NCI-H524 treated with DMSO at 0.1 percent for 48 hours (cell line): ENCODE results near the gene AGFG1.
"Not testable (repeated sequence)": the region's sequence is repeated elsewhere in the genome, so short reads cannot be mapped to it uniquely, and the experiment has no call there.

Source experiments
- DNase-seq: peaks from one replicate; lab custom pipeline; 2025; lab: John Stamatoyannopoulos, UW

Gene AGFG1

DNA sequence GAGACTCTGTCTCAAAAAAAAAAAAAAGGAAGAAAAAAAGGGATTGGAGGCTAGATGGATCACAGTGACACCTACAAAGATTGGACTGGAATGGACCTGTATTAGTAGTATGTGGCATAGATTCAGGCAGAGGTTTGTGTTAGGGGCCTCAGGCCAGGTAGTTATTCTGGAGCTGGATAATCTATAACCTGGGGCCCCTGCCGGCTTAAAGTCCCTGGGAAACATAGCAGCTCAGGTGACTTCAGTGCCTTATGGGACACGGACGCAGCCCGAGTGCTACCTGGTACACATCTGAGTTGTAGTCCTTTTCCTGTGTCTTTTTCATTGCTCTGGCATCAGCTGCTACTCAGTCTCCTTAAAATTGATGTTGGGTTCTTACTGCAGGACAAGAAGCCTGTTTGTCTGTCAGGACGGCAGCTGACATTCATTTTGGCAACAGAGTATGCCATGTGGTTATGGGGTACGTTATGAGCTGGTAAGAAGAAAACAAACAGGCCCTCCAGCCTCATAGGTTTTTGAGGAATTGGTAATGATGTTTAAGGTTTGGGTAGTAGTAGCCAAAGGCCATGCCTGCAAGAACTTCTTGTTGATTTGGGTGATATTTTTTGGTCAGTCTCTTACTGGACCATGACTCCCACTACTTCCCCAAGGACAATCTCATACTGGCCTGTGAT is 27.8 kb downstream of the AGFG1 start:
- DNase-seq: no peak

DNA sequence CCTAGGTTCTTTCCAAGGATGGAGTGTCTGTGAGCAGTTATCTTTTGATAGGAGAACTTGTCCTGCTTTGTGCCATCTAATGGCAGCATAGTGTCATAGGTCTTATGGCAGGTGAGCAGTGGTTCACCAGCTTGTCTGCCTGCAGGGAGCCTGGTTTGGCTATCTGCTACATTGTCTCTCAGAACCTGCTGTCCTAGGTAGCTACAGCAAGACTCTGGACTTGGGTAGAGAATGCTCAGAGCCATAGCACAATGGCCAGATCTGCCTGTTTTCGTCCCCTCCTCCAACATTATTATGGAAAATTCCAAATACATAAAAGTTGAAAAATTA is 28.3 kb downstream of the AGFG1 start:
- DNase-seq: no peak

DNA sequence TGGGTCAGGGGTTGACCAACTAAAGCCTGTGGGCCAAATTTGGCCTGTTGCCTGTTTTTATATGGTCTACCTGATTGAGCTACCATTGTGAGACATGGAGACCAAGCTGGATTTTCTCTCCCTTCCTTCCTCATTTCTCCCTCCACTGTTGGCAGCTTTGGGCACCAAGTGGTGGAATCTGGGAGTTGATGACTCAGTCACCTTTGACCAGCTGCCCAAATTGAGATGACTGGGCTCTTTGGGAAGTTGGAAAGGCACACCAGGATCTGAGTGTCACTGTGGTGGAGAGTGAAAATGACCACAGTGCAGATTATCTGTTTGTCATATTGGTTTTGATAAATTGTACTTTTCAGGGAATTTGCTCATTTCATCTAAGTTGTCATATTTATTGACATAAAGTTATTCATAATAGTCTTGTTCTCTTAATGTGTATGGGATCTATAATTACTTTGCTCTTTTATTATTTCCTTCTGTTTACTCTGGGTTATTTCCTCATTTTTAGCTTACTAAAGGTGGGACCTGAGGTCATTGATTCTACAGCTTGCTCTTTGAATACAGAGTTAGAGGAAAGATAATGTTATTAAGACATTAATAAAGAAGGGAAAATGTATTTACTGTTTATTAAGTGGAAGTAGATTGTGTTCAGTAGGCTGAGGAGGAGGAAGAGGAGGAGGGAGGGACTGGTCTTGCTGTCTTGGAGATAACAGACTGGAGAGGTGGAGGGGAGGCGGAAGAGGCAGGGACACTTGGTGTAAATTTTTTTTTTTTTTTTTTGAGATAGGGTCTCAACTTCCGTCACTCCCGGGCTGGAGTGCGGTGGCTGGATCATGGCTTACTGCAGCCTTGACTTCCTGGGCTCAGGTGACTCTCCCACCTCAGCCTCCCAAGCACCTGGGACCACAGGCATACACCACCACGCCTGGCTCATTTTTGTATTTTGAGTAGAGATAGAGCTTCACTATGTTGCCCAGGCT is 31.8 kb downstream of the AGFG1 start:
- no peak for DNase-seq

DNA sequence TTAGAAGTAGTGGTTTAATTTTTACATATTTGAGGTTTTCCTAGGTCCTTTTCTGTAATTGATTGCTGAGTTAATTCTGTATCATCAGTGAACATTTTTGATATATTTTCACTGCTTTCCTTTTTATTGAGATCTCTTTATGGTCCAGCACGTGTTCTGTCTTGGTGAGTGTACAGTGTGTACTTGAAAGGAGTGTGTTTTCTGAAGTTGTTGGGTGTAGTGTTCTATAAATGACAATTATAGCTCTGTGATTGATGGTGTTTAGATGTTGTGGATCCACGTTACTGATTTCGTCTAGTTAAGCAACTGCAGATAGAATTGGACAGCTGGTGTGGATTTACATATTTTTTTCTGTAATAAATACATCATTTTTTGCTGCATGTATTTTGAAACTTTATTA is 32.7 kb downstream of the AGFG1 start:
- no peak for DNase-seq

DNA sequence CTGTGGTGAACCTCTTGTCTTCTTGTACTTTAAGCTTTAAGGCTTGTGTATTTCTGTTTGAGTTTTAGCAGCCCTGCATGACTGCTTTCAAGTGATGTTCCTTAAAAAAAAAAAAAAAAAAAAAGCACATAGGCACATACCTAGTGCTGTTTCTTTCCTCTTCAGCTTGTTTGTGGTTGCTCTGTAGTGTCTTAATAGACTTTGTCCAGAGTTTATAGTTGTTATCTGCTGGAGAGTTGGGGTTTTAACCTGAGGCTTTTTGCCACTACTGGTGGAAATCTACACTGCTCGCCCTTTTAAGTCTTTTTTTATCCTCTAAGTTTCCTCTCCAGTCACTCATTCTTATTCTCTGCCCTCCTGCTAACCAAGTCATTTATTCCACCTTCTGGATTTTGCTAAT is 34.5 kb downstream of the AGFG1 start:
- no peak for DNase-seq

DNA sequence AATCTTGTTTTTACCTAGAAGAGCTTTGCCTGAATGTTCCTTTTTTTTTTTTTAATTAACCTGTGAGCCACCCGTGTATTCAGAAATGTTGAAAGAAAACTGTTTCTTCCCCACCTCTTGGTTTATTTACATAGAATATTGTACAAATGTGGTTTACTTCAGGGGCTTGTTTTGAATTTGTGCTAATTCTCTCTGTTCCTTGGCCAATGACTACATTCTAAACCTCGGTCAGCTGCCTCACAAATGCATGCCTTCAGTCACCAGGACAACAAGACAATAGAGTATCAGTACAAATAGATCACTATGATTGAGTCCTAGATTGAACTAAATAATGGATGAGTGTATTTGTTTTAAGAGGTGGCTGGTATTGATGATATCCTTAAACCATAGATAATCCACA is 36.0 kb downstream of the AGFG1 start:
- no peak for DNase-seq

DNA sequence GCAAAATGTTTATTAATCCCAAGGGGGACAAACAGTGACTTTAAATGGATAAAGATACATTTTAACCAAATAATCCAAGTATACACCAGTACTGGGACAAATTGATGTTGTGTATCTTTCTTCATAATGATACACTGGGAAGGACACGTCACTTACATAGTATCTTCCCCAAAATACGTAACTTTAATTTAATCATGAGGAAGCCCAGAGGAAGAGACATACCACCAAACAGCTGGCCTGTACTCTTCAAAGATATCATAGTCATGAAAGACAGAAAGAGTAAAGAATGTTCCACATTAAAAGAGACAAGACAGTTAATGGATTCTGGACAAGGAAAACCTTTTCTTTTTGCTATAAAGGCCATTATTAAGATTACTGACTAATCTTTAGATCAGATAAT is 37.1 kb downstream of the AGFG1 start:
- DNase-seq: no peak

DNA sequence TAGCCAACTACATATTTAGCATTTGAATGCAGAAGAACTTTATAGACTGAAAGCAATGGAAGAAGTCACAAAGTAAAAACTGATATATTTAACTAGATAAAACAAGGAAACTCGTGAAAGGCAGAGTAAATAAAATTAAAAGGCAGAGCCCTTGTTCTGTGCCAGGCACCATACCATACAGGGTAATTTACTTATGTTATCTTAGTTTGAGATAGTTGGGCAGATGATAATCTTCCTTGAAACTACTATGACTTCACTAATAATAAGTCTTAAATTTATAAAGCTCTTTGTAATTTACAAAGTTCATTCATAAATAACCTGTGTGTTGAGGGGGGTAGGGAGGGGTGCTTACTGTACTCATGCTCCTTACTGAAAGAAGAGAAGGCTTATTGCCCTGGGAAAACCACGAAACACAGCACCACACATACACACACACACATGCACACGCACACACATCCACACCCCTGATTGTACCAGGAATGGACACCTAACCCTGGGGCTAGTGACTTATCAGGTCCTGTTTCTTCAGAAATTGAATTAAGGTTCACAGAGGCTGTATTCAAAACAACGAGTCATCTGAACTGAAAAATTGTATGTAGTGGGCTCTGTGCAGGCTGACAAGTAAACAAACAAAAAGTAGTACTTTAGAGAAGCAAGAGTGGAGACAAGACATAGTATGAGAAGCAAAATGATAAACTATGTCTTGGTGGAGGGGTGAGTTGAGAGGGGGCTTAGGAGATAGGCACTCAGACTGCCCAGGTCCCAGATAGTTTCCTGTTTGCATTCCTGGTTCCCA is 38.1 kb downstream of the AGFG1 start:
- no peak for DNase-seq

DNA sequence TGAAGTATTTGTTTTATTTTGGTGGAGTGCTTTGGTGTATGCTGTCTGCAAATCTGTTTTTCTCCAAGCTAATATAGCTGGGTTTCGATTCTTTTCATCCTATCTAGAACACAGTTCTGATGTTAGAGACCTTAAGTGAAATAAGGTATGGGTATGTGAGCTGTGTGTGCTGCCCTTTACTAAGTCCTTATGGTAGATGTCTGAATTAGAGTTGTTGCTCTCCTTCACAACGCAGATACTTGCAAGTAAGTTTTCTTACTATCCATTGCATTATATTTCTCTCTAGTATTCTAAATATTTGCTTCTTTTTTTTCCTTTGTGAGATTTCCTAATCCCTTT is 38.6 kb downstream of the AGFG1 start:
- DNase-seq: no peak

DNA sequence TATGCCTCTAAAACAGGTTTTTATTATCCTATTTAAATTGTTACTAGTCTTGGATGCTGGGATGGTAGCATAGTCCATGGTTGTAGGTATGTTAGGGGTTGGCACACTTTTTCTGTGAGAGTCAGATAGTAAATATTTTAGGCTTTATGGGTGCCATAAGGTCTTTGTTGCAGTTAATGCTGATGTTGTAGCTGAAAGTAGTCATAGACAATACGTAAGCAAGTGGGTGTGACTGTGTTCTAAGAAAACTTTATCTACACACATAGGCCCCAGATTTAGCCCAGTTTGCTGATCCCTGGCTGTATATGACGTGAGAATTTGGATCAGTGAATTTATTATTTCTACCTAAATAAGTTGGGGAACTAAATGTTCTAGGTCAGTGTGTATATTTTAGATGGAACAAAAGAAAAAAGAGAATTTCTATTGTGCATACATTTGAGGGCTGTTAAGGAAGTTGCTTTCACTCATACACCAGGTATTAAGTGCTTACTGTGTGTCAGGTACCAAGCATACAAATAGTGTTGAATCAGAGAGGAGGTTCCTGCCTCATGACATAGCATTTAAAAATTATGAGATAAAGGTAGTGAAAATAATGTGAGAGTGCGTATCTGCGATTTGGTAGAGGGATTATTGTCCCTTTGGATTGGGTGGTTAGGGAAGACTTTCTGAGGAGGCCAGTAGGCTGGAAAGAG is 39.4 kb downstream of the AGFG1 start:
- no peak for DNase-seq

DNA sequence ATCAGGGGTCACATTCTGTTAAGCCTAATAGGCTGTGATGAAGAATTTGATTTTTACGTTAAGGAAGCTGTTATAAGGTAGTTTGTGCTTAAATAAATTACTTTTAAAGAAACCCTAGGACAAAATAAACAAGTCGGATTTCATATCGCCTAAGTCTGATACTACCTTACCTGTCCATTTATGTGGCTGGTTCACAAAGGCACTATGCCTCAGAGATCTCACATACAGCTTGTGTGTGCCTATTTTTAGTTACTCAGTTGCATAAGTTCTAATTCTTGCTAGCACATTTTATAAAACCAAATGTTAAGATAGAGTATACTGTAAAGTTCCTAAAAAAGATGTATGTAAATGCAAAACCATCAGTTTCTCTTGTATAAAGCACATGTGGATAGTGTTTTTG is 40.0 kb downstream of the AGFG1 start:
- no peak for DNase-seq

DNA sequence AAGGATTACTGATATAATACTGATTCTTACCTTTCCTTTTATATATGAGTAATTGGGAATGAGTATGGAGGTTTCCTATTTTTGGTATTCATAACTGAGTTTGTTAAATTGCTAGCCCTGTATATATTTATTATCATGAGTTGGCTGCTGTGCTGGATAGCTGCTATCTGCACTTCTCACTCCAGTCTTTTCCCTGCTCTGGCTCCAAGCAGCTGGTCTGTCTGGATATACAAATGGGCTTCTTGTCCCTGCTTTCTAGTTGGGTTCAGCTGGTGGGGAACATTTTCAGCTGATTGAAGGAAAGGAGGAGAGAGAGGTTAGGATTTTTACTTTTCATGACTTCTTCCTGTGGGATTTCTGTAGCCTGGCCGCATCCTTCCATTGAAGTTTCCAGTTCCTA is 41.2 kb downstream of the AGFG1 start:
- DNase-seq: no peak

DNA sequence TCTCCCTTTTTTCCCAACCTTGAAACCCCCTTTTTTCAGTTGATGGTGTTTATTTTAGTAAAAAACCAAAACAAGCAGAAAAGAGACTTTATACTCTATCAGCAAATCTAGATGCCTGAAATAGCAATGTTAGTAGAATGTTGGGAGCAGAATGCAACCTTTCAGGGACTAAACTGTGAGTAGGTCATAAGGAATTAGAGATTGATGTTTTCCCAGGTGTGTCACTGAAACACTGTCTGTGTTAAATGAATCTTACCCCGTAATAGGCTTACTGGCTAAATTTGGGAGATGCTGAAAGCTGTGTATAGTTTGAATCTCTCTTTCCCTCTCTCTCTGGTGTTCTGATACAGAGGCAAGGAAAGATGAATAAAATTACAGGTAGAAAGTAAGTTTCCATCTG is 43.8 kb downstream of the AGFG1 start:
- no peak for DNase-seq

DNA sequence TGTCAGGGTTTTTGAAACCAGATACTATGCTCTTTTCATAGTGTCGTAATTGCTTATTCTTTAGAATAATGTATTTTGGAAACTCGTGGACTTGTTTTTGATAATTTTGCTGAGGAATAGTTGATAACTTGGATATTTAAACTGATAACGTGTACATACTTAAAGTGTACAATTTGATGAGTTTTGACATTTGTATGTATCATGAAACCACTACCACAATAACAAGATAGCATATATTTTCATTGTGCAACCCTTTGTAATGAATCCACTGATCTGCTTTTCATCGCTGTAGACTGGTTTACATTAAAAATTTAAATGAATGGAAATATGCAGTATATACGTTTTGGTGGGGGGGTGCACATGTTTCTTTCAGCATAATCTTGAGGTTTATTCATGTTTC is 45.8 kb downstream of the AGFG1 start:
- no peak for DNase-seq

DNA sequence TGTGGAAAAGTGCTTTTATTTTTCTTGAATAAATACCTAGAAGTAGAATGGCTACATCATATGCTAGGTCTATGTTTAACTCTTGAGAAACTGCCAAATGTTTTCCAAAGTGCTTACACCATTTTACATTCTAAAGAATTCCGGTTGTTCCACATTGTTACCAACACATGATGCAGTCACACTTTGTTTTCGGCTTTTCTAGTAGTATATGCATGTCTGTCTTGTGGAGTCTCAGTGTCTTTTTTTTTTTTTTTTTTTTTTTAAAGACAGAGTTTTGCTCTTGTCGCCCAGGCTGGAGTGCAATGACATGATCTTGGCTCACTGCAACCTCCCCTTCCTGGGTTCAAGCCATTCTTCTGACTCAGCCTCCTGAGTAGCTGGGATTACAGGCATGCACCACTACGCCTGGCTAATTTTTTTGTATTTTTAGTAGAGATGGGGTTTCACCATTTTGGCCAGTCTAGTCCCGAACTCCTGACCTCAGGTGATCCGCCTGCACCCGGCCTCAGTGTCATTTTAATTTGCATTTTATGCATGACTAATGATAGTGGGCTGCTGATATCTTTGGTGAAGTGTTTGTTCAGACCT is 46.4 kb downstream of the AGFG1 start:
- DNase-seq: not testable (repeated sequence)

DNA sequence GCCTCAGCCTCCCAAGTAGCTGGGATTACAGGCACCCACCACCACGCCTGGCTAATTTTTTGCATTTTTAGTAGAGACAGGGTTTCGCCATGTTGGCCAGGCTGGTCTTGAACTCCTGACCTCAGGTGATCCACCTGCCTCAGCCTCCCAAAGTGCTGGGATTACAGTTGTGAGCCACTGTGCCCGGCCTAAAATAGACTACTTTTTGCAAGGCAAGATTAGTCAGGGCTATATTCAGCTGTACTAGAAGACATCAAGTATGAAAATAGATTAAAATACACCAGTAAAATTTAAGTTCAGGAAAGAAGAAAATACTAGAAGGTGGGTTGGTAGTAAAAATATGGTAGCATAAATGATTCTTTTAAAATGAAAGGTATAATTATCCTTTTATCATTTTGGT is 49.2 kb downstream of the AGFG1 start:
- not testable (repeated sequence) for DNase-seq

DNA sequence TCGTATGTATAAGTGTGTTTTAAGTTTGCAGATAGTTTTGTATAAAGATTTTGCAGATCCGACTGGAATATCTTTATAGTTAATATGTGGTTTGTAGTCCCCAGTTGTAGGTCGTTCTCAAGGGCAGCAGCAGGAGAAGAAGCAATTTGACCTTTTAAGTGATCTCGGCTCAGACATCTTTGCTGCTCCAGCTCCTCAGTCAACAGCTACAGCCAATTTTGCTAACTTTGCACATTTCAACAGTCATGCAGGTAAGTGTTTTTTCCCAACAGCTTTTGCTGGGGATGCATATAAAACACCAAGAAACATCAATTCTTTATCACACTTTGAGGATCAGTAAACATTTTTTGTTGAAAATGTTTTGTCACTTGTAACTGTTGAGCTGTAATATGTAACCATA is 52.7 kb downstream of the AGFG1 start:
- no peak for DNase-seq

DNA sequence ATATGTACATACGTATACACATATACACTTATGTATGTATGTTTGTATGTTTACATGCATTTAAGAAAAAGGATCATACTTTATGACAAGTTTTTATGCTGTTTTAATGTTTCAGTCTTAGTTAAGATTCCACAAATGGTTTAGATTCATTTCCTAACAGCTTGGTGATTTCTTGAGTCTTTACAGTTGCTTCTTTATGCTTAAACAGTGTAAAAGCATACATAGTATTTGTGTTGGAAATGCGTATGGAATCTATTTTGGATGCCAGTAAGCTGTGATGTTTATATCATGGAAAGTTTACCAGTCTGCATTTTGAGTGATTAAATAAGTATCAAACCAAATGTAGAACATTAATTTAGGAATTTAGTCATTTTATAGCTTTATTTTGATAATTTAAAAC is 55.4 kb downstream of the AGFG1 start:
- no peak for DNase-seq

DNA sequence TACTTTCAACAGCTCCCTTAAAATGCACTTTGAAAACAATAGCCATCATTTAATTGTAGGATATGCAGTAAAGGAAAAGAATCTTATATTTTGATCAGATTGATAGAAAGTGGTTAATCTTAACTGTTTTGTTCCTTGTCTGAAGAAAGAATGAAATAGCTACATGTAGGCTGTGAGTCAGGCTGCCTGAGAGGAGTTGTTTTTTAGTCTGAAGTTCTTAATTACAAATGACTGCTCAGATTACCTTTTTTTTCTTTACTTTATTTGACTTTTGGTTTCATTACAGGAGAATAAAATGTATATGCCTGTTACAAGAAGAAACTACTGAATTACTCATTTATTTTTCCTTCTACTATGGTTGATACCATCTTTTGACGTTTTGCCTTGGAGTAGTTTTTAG is 56.8 kb downstream of the AGFG1 start:
- no peak for DNase-seq

DNA sequence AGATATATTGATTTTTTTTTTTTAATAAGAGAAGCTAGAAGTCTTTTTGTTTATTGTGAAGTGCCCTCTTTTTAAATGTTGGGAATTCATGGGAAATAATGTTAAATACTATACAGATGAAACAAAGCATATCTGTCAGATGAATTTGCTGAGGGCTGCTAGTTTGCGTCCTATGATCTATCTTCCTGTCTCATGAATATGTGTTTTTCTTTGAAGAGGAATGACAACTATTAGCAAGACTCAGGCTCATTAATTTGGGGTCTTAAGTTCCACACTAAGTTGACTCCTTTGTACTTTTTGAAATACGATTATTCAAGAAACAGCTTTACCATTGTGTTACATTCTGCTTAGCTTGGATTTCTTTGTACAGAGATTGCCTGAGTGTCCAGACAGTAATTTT is 57.9 kb downstream of the AGFG1 start:
- no peak for DNase-seq

DNA sequence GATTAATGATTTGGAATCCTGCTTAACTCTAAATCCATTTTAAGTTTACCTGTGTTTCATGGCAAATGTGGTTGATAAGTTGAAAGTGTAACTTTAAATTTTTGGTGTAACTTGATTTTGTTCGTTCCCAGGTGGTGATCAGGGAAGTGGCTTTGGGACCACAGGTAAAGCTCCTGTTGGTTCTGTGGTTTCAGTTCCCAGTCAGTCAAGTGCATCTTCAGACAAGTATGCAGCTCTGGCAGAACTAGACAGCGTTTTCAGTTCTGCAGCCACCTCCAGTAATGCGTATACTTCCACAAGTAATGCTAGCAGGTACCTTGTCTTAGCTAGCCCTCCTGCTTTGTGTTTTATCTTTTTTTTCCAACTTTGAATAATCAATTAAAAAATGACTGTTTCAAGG is 62.8 kb downstream of the AGFG1 start:
- no peak for DNase-seq

DNA sequence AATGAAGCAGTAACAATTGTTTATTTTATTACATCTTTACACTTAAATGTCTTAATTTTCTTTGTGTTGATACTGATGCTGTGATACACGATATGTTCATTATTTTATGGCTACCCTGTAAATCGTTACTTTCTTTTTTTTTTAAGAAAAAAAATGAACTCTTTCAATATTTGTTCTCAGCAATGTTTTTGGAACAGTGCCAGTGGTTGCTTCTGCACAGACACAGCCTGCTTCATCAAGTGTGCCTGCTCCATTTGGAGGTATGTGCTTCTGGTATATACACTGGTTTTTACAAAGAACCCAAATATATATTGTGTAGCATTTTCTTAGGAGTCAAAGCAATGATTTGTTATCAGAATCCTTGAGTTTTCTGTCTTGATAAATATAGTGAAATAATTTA is 64.5 kb downstream of the AGFG1 start:
- DNase-seq: no peak
